Fibroblast of lung (primary cell): ENCODE measurements around the gene SOX9.

Source experiments
- CTCF ChIP-seq, 2 donors: IDR thresholded peaks in 1 of 2; conservative IDR thresholded peaks in 1 of 2; 1 replicate in 1 of 2; 2 replicates in 1 of 2; pipeline ENCODE4 v1.5.1; 2011 to 2012; ENCODE audit warnings: low read length in 2 of 2, control low read depth in 1 of 2, inconsistent platforms in 1 of 2, low read depth in 1 of 2, mild to moderate bottlenecking in 1 of 2
- EZH2 ChIP-seq: IDR thresholded peaks from 2 replicates; pipeline ENCODE4 v1.5.1; 2012; ENCODE audit warnings: low read length, control low read depth, mild to moderate bottlenecking; ENCODE audit errors: missing control alignments

DNA sequence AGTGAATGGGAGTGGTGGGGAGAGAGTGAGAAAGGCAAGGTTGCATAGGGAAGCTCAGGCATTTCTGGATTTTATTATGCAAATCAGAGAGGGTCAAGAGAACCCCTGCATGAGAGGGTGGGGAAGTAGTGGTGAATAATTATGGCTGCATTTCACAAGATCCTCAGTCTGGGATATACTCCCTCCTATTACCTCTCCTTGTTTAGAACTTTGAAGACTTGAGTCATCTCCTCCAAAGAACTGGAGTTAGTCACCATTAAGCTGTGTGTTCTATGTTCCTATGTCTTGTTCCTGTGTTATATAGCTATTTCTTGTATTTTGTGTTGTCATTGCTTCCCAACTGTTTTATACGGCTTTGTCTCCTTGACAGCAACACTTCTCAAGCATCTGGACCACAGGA is 18.4 kb downstream of the SOX9 start:
- TF ChIP-seq CTCF (conservative IDR thresholded peaks at IDR 0.05 in 1 of 2, IDR thresholded peaks at IDR 0.05 in 1 of 2; ENCODE audit: low read depth in 1 of 2, low read length in 2 of 2) (no peak), EZH2 (no peak)
